Midbrain (tissue), 1 donor: ENCODE measurements around the gene TMEM184A.

Experiments used
- DNase-seq: peaks from one replicate; lab custom pipeline; 2025; lab: John Stamatoyannopoulos, UW

Gene TMEM184A

DNA sequence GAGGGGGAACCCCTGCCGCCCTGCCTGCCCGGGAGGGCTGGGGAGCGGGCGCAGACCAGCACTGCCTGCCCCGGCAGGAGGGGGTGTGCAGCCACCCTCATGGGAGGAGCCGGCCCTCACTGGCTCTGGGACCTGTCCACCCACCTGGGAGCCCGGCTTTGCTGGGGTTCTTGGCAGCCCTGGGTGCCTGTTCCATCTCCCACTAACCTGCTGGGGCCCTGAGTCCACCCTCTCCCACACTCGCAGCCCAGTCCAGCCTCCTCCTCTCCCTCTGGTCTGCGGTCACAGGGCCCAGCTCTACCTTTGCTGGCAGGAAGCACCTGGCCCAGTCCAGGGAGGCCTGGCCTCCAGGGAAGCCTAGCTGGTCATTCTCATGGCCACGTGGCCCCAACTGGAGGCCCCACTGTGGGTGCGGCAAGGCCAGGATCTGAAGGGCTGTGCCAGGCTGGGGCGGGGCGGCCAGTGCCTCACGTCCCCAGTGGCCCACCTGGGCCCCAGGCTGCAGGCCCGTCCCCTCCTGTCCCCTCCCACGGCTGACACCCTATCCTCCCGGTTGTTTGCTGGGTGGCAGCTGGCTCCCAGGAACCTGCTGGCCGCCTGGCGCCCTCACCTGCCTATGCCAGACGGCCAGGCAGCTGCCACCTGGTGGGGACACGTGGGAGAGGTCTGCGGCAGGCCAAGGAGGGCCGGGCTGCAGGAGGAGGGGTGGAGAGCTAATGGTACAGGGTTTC lies at the start of gene TMEM184A:
TMEM184A (minus strand) TSS at position 393 of the 731 bp plus-strand sequence. CDS start 721 bp downstream, outside the sequence.
- DNase-seq: no peak

DNA sequence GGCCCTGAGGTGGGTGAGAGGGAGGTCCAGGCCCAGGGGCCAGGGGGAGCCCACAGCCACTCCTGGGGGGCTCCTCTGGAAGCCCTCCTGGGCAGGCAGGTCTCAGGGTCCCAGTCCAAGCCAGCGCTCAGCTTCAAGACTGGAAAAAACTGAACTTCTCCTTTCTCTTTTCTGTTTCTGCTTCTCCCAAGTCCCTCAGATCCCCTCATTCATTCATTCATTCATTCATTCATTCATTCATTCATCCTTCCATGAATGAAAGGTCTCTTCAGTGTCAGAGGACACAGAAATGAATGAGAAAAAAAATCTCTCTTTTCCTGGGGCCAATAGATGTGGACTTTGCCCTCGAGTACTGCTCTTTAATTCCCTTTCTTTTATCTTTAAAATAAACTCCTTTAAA lies 48.4 kb upstream of the TMEM184A start:
- no peak for DNase-seq

DNA sequence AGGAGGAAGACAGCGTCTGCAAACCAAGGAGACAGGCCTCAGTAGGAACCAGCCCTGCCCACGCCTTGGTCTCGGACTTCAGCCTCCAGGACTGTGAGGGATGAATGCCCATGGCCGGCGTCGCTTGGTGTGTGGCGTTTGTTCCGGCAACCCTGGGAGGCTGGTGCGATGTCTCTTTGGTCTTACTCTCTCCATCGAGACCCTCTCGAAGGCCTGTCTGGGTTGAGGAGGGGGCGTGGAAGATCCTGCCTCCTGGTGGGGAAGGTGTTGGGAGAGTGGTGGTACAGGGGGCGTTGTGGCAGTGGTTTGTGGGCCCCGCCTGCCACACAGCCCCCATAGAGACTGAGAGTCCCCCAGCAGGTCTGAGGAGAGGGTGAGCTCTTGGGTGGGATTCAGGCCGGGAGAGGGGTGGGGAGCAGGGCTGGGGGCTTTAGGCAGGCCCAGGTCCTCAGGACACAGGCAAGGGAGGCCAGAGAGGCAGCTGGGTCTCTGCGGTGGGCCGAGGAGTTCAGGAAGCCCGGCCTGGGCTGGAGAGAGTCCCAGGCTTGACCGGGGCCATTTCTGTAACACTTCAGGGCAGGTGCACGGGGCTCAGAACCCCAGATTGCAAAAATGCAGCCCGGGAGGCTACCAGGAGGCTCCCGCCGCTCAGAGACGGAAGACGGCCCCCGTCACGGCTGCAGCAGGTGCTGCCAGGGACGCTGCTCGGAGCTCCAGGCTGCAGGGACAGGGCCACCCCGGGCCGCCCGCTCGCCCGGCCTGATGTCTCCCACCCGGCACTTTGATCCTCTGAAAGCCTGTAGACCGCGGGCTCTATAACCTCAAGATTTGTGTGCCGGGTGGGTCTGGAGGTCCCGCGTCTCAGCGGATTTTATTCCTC lies 47.6 kb upstream of the TMEM184A start:
- DNase-seq: no peak

DNA sequence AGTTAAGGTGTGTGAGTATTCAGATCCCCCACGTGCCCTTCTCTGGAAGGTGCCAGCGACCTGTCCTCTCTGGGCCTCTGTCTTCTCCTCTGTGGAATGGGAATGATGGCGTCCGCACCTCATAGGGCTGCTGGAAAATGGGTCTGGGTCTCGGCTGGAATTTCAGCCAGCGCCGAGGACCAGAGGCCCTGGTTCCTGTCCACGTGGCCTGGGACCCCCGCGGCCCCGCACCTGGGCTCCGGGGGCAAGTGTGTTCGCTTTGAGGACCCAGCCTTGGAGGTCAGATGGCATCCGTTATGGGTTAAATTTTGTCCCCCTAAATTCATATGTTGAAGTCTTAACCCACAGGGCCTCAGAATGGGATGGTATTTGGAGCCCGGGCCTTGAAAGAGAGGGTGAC lies 46.4 kb upstream of the TMEM184A start:
- DNase-seq: no peak

DNA sequence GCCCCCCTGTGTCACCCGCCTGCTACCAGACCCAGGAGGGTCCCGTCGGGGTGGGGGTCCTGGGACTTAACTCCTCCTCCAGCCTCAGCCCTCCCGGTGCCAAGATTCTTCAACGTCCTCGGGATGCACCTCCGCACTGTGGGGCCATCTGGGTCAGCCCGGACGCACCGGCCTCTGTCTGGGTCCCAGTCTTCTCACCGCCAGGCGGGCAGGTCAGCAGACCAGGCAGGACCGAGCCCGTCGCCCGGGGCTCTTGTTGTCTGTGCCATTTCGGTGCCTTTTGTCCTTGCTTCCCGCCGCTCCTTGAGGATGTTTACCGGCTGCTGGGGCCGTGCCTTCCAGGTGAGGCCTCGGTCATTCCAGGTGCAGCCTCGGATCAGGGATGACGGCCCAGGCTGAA lies 46.0 kb upstream of the TMEM184A start:
- no peak for DNase-seq

DNA sequence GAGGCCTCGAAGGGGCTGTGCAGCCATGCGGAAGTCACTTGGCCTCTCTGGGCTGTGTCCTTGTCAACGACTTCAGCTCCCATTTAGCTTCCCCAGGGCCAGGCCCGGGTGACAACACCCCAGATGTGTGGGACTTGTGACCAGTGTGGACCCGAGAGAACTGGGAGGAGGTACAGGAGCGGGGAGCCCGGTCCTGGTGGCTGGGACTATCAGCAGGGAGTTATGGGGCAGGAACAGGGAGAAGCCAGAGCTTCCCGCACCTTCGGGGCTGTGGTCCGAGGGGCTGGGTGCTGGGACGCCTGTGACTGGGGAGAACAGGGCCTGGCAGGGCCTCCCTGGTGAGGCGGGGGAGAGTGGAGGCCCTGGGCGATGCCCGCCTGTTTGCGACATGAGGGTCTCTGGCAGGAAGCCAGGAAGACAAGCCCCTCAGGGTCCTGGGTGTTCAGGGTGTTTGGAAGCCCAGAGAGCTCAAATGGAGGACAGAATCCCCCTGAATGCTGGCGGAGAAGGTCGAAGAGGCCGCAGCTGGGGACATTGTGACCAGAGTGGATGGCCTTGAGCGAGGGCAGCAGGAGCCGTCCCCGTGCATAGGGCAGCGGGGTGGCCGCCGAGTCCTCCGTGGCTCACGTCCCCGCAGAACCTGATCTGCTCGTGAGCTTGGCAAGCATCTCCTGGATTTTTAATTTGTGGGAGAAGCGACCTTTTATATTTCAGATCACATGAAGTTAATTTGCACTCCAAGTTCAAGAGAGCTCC lies 43.8 kb upstream of the TMEM184A start:
- DNase-seq: no peak

DNA sequence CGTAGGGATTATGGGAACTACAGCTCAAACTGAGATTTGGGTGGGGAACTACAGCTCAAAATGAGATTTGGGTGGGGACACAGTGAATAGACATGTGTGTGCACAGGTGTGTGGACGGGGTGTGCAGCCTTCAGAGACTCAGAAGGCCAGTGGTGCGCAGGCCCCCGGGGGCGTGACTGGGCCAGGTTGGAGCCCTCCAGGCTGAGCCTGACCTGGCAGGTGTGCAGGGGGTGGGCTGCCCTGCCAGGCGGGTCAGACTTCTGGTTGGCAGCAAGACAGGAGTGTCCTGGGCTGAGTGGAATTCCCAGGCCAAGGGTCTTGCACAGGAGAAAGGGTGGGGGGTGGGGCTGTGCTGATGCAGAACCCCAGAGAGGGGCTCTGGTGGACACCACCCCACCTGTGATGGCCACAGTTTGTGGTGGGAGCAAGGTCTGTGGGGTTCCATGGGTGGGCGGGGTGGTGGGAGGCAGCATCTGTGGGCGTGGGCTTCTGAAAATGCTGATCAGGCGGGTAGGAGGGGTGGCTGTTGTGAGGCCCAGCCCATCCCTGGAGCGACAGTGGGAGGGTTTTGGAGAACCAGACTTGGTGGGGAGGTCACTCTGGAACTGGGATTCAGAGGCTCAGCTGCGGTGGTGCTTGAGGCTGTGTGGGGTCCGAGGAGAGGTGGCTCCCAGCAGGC lies 43.1 kb upstream of the TMEM184A start:
- no peak for DNase-seq

DNA sequence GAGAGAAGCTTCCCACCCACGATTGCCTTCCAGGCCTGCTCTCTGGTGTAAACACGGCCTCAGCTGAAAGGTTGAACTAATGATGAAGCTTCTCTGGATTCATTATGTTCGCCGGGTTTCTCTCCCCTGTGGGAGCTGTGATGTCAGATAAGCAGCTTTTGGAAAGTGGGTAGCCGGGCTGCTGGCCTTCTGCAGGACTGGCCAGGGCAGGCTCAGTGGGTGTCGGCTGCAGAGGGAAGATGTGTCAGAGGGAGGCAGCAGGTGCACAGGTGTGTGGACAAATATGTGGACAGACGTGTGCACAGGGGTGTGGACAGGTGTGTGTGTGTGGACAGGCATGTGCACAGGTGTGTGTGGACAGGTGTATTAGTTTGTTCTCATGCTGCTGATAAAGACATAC lies 42.3 kb upstream of the TMEM184A start:
- DNase-seq: no peak

DNA sequence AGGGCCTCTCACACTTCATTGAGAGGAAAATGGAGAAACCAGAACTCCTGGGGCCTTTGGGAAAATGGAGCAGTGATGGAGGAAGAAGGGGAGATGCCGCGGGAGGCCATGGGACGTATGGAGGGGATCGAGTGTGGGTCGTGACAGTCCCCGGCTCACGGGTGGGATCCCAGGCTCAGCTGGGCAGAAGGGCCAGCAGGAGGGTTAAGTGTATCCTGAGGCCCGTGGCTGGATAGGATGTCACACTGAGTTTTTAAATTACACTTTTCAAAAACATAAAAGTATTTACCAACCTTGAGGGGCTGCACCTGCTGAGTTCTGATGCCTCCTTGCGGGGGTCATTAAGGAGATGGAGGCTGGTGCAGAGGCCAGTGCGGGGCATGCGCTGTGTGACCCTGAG lies 41.8 kb upstream of the TMEM184A start:
- DNase-seq: no peak

DNA sequence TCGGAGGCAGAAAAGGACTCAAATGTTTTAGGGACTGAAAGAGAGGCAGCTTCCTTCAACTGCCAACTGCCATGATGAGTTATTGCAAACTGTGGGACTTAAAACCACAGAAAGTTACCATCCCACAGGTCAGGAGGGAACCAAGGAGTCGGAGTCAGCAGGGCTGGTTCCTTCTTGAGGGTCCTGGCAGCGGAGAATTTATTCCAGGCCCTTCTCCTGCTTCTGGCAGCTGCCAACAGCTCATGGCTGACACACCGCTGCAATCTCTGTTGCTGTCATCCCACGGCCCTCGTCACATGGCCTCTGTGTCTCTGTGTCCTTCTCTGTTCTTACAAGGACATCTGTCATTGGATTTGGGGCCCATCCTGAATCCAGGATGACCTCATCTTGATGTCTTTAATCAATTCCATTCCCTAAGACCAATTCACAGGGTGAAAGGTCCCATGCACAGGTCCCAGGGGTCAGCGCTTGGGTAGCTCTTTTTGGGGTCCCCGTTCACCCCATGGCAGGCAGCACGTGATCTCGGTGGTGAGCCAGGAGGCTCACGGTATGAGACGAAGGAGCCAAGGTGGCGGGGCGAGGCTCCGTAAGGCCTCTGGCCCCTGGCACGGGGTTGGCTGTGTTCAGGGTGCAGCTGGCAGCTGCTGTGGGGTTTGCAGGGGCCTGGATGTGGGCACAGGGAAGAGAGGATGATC lies 41.2 kb upstream of the TMEM184A start:
- DNase-seq: no peak

DNA sequence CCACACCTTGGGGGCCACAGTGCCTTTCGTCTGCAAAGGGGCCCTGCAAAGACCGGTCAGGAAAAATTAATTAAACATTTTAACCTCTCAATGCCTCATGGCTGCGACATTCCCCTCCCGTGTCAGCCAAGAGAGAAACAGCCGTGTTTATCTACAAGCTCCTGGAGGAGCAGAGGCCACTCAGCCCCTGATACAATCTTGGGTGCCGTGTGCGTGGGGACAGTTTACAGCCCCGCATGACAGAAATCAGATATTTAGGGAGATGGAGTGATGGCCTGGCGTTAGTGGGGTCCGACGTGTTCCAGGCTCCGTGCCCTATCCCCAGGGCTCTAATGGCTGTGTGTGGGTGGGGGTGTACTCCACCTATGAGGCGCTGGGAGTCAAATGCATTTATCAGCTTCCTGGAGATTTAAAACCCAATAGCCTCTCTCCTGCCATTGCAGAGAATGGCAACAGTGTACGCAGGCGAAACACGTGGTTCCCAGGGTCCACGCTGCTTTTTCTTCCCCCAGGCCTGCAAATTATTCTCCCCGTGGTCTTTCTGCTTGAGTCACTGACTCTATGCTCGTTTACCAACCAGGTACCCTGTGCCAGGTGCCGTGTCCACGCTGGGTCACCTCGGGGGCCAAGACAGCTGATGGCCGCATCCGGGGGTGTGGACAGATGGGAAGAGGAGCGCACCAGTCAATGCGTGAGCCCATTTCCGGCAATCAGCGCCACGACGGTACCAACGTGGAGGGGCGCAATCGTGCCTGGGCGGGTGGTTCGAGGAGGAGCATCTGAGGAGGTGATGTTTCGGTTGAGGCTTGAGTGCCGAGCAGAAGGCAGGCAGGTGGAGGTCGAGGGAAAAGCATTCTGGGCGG lies 40.4 kb upstream of the TMEM184A start:
- DNase-seq: no peak

DNA sequence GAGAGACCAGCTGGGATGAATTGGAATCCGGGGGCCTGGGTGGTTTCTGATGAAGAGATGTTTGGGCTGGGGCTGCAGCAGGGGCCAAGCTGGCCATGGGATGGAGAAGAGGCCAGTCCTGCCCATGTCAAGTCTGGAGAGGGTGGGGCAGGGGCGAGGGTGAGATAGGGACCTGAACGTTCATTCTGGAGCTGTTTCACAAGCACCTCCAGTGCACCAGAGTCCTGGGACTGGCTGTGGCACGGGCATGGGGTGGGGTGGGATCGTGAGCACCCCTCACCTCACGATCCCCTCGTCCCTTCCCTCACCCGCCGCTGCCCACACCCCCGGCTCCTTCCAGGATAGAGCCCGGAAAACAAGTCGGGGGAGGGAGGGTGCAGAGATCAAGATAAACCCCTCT lies 39.6 kb upstream of the TMEM184A start:
- DNase-seq: no peak

DNA sequence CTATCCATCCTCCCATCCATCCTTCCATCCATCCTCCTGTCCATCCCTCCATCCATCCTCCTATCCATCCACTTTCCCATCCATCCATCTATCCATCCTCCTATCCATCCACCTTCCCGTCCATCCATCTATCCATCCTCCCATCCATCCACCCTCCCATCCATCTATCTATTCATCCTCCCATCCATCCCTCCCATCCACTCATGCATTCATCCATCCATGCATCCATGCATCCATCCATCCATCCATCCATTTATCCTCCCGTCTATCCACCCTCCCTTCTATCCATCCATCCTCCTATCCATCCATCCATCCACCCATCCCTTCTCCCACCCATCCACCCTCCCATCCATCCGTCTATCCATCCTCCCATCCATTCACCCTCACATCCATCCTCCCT lies 39.0 kb upstream of the TMEM184A start:
- DNase-seq: no peak

DNA sequence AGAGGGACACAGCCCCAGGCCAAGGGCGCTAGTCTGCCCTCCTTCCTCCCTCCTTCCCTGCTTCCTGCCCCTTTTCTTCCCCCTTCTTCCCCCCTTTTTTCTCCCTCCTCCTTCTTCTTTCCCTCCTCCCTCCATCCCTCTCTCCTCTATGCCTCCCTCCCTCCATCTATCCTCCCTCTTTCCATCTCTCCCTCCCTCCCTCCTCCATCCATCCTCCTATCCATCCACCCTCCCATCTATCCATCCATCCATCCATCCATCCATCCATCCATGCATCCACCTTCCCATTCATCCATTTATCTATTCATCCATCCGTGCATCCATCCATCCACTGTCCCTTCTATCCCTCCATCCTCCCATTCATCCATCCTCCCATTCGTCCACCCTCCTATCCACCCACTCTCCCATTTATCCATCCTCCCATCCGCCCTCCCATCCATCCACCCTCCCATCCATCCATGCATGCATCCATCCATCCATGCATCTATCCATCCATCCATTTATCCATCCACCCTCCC lies 38.0 kb upstream of the TMEM184A start:
- no peak for DNase-seq

DNA sequence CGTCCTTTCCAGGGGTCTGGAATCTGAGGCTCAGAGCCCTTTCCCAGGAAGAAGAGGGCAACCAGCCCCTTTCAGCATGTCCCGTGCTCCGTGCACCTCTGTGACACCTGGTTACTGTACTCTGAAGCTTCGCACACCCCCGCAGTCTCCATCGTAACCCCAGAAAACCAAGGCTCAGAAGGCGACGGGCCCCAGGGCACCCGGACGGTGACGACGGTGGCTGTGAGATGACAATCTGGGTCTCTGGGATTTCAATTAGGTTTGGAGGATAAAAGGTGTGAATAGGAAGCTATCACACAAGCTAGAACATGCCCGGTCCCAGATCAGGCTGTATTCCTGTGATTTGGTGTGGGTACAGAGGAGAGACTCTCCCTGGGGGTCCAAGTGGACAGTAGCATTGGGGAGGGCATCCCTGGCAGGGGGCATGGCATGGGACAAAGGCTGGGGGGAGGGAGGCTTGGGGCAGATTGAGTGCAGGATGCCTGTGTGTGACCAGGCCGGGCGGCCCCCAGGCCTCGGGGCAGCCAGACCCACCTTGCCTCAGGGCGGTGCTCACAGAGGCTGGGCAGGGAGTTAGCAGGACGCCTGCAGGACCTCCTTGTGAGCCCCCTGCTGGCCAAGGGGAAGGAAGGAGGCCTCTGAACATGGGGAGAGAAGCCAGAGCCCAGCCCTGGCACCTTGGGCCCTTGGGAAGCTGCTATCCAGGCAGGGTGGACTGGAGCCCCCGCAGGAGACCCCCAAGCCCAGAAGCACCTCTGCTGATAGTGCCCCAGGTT lies 37.3 kb upstream of the TMEM184A start:
- no peak for DNase-seq

DNA sequence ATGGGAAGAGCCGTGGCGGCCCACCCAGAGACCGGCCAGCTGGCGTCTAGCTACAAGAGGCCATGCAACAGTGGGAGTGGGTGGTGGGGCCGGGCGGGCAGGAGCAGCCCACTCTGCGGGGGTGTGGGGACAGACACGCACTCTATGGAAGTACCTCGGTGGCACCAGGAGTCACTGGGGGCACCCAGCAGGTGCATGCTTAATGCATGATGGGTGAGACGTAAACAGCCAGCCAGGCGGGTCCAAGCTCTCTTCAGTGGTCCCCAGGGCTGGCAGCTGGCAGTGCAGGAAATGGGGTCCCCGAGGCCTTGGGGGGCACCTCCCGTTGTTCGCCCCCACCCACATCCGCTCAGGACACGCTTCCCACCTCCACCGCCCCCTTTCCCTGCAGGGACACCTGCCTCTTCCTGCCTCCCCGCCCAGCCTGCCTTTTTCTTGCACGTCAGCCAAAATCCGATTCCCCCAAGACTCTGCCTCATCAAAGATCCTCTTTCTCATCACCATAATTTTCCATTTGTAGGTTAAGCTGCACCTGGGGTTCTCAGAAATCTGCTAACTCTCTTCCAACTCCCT lies 36.4 kb upstream of the TMEM184A start:
- DNase-seq: no peak

DNA sequence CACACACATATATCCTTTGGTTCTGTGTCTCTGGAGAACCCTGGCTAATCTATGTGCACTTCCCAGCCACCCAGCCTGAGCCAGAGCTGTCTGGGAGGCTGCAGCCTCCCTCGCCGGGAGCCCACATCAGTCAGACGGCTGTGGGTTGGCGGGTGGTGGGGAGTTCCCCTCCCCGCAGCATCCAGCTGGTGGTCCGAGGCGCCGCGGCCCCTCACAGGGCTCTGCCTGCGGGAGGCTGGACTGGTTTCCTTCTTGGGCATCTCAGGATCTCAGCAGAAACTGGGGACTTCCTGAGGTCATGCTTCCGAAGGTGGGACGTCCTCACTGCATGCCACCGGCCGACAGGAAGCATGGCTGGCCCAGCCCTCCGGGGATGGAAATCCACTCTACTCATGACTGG lies 35.9 kb upstream of the TMEM184A start:
- DNase-seq: no peak

DNA sequence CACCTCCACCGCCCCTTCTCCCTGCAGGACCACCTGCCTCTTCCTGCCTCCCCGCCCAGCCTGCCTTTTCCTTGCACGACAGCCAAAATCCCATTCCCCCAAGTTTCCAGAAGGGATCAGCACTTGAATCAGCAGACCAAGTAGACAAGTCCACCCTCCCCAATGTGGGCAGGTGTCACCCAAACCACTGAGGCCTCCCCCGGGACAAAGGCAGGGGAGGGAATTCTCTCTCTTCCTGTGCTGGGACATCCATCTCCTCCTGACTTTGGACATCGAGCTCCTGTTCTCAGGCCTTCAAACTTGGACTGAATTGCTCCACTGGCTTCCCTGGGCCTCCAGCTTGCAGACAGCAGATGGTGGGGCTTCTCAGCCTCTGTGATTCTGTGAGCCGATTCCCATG lies 35.4 kb upstream of the TMEM184A start:
- no peak for DNase-seq

DNA sequence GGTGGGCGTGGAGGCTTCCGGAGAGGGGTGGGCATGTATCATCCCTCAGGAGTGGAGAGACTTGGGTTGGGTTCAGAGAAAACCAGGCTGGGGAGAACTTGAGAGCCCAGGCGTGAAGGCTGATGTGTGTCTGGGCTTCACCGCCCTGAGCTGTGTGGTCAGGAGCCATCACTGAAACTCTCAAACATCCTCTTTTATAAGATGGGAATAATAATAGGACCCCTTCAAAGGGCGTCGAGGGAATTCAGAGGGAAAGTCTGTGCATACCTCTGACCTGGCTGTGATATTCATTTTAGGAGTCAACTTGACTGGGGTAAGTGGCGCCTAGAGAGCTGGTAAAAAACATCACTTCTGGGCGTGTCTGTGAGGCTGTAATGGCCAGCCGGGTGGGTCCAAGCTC lies 34.9 kb upstream of the TMEM184A start:
- no peak for DNase-seq
